ENCODE measurements around the gene SLC39A2. TPM values are rescaled to one million over a fixed set of nuclear protein-coding genes. Genes with fewer than 3 reads are reported as not detected.

Gene SLC39A2
- total and polyA plus RNA-seq, 2 donors (not counting 3 experiments of a cell fraction or from before 2014, with no cell fraction given): 0.06 TPM; not detected in 1

- no peak for FAIRE-seq
- TF ChIP-seq EZH2 (IDR thresholded peaks at IDR 0.05; ENCODE audit: borderline replicate concordance, low read depth, low read length, severe bottlenecking) (no peak), CTCF (IDR thresholded peaks at IDR 0.05; ENCODE audit: extremely low read depth in 1 of 2, insufficient read depth in 1 of 2, low read depth in 1 of 2, low read length in 2 of 2) (no peak), GATA2 (IDR thresholded peaks at IDR 0.05; ENCODE audit: insufficient read depth, insufficient read length, low read depth, low read length) (no peak), MAX (IDR thresholded peaks at IDR 0.05; ENCODE audit: insufficient read depth, insufficient read length) (no peak)
- H3K4me2 ChIP-seq (ENCODE audit: insufficient read depth, low read length): no peak overlapping the region
- no peak overlapping the region for H3K27ac ChIP-seq (ENCODE audit: insufficient read depth, low read depth, low read length)
- H3K4me3 ChIP-seq (replicated peaks in 1 of 3; ENCODE audit: insufficient read depth in 1 of 3, low read depth in 1 of 3, low read length in 3 of 3): no peak overlapping the region
- peaks cover 47 to 58% of the 10 kb centered on the region in 2 experiments for H3K27me3 ChIP-seq (ENCODE audit: control insufficient read depth in 2 of 2, insufficient read depth in 2 of 2, low read length in 2 of 2)
- H2AFZ ChIP-seq (ENCODE audit: low read depth, low read length): no peak overlapping the region
- no peaks in the 10 kb centered on the region for H3K4me1 ChIP-seq (ENCODE audit: control insufficient read depth, extremely low read depth, insufficient read depth, low read length)
- BruUV-seq (replicated peaks): no TSS peak
- H3K9ac ChIP-seq (replicated peaks; ENCODE audit: extremely low read depth, insufficient read depth, low read length): no peak overlapping the region
- POLR2A ChIA-PET: no interaction called here
- H3K79me2 ChIP-seq (ENCODE audit: control insufficient read depth, insufficient read depth, low read length): no peaks in the 10 kb centered on the region
- no peaks in the 10 kb centered on the region for H4K20me1 ChIP-seq (replicated peaks; ENCODE audit: control insufficient read depth, extremely low read depth, insufficient read depth, low read length)
- CTCF ChIA-PET: interaction anchor here (0.8 to 1.7 kb wide), 2 partner anchors 11 to 46 kb away, joined by 3 to 13 read pairs; no protein-coding TSS in a partner anchor
- DNase-seq (ENCODE audit: low read depth, low spot score): no peak
- H3K9me3 ChIP-seq (replicated peaks; ENCODE audit: control insufficient read depth, insufficient read depth, low read length): no peaks in the 10 kb centered on the region
- H3K36me3 ChIP-seq (ENCODE audit: control insufficient read depth in 2 of 2, extremely low read depth in 1 of 2, insufficient read depth in 2 of 2, low read length in 2 of 2): no peaks in the 10 kb centered on the region
- H3K9me1 ChIP-seq (replicated peaks; ENCODE audit: control insufficient read depth, extremely low read depth, insufficient read depth, low read length): no peaks in the 10 kb centered on the region
- intact Hi-C loops (cut with micrococcal nuclease): no loop called here
- dilution Hi-C loops (cut with MboI; ENCODE audit: extremely low pct_ligation_motif_present, low sequenced_read_pairs): no loop called here
These were observed 27.3 kb downstream of the SLC39A2 start for GRCh38 chr14:21026274-21026987.
